Activated CD8-positive, alpha-beta T cell treated with anti-CD3 and anti-CD28 coated beads, Interleukin-2, amount 10 ng/mL, durations not matched to agents 7 days and 5 days (primary cell): Measurements from ENCODE around the gene LCAT. TPM values are rescaled to one million over a fixed set of nuclear protein-coding genes. Genes with fewer than 3 reads are reported as not detected.
"Not testable (repeated sequence)": the region's sequence is repeated elsewhere in the genome, so short reads cannot be mapped to it uniquely, and the experiment has no call there.

Experiments used
- ATAC-seq: fragments of 150-1000 bp; cut with Tn5 transposase; one replicate; pipeline ENCODE4 v1.10.0; 2021; ENCODE audit warnings: moderate library complexity
- CTCF ChIA-PET: fragments of 350-600 bp; sonication (Branson Sonifier 250); formaldehyde crosslinking; loops from one replicate; lab custom pipeline; 2021; ENCODE audit warnings: antibody characterized with exemption; lab: Charles Lee
- POLR2A ChIA-PET: fragments of 350-600 bp; sonication (Branson Sonifier 250); formaldehyde crosslinking; loops from one replicate; lab custom pipeline; 2021; ENCODE audit warnings: antibody characterized with exemption; lab: Charles Lee
- DNase-seq: peaks from one replicate; pipeline ENCODE4 v3.0.0-alpha.2; 2020
- H3K27ac Mint-ChIP-seq: one replicate; pipeline ENCODE4 v1.8.0; 2021; ENCODE audit warnings: mild to moderate bottlenecking, mixed read lengths
- H3K27me3 Mint-ChIP-seq: one replicate; pipeline ENCODE4 v1.8.0; 2021; ENCODE audit warnings: low read depth, mixed read lengths
- H3K36me3 Mint-ChIP-seq: one replicate; pipeline ENCODE4 v1.8.0; 2021; ENCODE audit warnings: low read depth, mixed read lengths
- H3K4me1 Mint-ChIP-seq: one replicate; pipeline ENCODE4 v1.8.0; 2021; ENCODE audit warnings: low read depth, mixed read lengths
- H3K4me3 Mint-ChIP-seq: one replicate; pipeline ENCODE4 v1.8.0; 2021; ENCODE audit warnings: mild to moderate bottlenecking, mixed read lengths
- H3K9me3 Mint-ChIP-seq: one replicate; pipeline ENCODE4 v1.8.0; 2022; ENCODE audit warnings: mixed read lengths; ENCODE audit not compliant: insufficient read depth
- total RNA-seq, 2 experiments: library from RNA; stranded (reverse); gene quantifications; one replicate each; pipeline ENCODE4 v1.2.3, GENCODE V29; 2021

The LCAT gene
- total RNA-seq, 2 experiments from 2014 or later = 22.4 to 23.1 TPM

DNA sequence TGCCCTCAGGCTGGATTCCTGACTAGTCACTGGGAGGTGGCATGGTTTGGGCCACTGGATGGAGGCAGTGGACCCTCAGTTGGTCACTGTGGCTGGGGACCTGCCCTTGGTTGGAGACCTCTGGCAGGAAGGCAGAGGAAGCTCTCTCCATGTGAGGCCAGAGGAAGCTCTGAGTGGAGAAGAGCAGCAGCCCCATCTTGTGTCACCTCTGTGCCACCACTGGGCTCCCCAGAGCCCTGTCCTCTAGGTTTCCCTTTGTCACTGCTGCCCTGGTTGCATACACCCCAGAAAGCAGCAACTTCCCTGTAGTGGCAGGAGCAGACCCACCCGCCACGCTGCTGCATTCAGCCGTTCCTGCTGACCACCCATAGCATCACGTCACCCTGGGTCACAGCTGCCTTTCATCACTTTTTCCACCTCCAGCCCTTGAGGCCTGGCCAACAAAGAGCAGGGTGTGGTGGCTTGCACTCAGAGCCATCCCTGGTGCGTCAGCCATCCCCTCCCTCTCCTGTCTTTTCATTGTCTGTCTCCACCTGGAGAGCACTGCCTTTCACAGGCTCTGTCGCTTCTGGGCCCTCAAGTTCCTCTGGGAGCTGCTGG, 24.2 kb downstream of the LCAT start:
- ChIA-PET POLR2A (interaction anchor here (0.6 to 1.4 kb wide), 4 partner anchors 12 to 35 kb away, joined by 3 to 4 read pairs (median 3); partner anchors contain the start of genes CTRL and PSKH1), CTCF (interaction anchor here (1.0 to 3.3 kb wide), 7 partner anchors 9 to 121 kb away, joined by 3 to 21 read pairs (median 5); no protein-coding TSS in a partner anchor)
- ATAC-seq (peak; percentile 45), DNase-seq (peak; percentile 37)
- no peak overlapping the region for H3K27ac Mint-ChIP-seq
- peaks cover 24% of the 10 kb centered on the region for H3K4me1 Mint-ChIP-seq
- no peaks in the 10 kb centered on the region for H3K27me3 Mint-ChIP-seq
- H3K9me3 Mint-ChIP-seq = no peaks in the 10 kb centered on the region
- no peak overlapping the region for H3K4me3 Mint-ChIP-seq
- peaks cover 4% of the 10 kb centered on the region for H3K36me3 Mint-ChIP-seq

DNA sequence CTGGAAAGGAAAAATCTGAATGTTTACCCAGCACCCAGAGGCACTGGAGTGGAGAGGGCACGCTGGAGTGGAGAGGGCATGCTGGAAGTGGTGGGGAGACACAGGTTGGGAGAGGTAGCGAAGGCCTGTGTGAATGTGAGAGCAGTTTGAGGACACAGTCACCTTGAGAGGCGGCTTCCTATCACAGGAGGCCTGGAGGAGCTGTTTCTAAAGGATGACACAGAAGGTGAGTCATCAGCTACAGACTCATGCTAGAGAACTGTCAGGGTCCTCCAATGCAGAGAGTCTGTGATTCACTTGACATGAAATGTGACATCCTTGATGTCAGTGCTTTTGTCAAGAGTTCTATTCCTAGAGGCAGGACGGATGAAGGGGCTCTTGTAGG, 26.1 kb downstream of the LCAT start:
- ATAC-seq (peak; percentile 71), DNase-seq (peak; percentile 40)
- peaks cover 5% of the 10 kb centered on the region for H3K36me3 Mint-ChIP-seq
- ChIA-PET CTCF (interaction anchor here (0.7 to 3.3 kb wide), 6 partner anchors 11 to 123 kb away, joined by 3 to 21 read pairs (median 4); no protein-coding TSS in a partner anchor), POLR2A (interaction anchor here (1.2 to 1.3 kb wide), 2 partner anchors 19 to 25 kb away, joined by 3 to 5 read pairs; partner anchors contain the start of genes PSKH1 and PSMB10)
- no peaks in the 10 kb centered on the region for H3K9me3 Mint-ChIP-seq
- H3K27me3 Mint-ChIP-seq = no peaks in the 10 kb centered on the region
- H3K4me1 Mint-ChIP-seq = peaks cover 24% of the 10 kb centered on the region
- no peak overlapping the region for H3K4me3 Mint-ChIP-seq
- peak overlapping the region; percentile 53 for H3K27ac Mint-ChIP-seq

- H3K4me3 Mint-ChIP-seq = no peak overlapping the region
- no peaks in the 10 kb centered on the region for H3K27me3 Mint-ChIP-seq
- no peak for ATAC-seq
- H3K36me3 Mint-ChIP-seq = peaks cover 5% of the 10 kb centered on the region
- ChIA-PET POLR2A (interaction anchor here (1.2 to 1.3 kb wide), 2 partner anchors 19 to 25 kb away, joined by 3 to 5 read pairs; partner anchors contain the start of genes PSKH1 and PSMB10), CTCF (interaction anchor here (0.7 to 1.0 kb wide), 3 partner anchors 24 to 124 kb away, joined by 3 to 4 read pairs (median 3); no protein-coding TSS in a partner anchor)
- H3K9me3 Mint-ChIP-seq = no peaks in the 10 kb centered on the region
- DNase-seq = no peak
- peaks cover 23% of the 10 kb centered on the region for H3K4me1 Mint-ChIP-seq
- H3K27ac Mint-ChIP-seq = peak overlapping the region; percentile 53
Measured at GRCh38 chr16:67917140-67917851, 26.6 kb downstream of the LCAT start.

GRCh38 chr16:67915831-67916723, 27.8 kb downstream of the LCAT start:
- DNase-seq (no peak), ATAC-seq (no peak)
- POLR2A ChIA-PET = interaction anchor here (0.6 to 1.0 kb wide), 2 partner anchors 18 to 55 kb away, joined by 3 read pairs; no protein-coding TSS in a partner anchor
- H3K27ac Mint-ChIP-seq = peak overlapping the region; percentile 12
- CTCF ChIA-PET = interaction anchor here (1.2 kb wide), 1 partner anchor 12 kb away, joined by 5 read pairs; no protein-coding TSS in a partner anchor
- peaks cover 5% of the 10 kb centered on the region for H3K36me3 Mint-ChIP-seq
- H3K4me3 Mint-ChIP-seq = no peak overlapping the region
- H3K27me3 Mint-ChIP-seq = no peaks in the 10 kb centered on the region
- no peaks in the 10 kb centered on the region for H3K9me3 Mint-ChIP-seq
- peaks cover 16% of the 10 kb centered on the region for H3K4me1 Mint-ChIP-seq

- POLR2A ChIA-PET = interaction anchor here (0.6 kb wide), 1 partner anchor 54 kb away, joined by 3 read pairs; no protein-coding TSS in a partner anchor
- H3K27ac Mint-ChIP-seq = peak overlapping the region; percentile 8
- CTCF ChIA-PET = interaction anchor here (1.2 kb wide), 1 partner anchor 13 kb away, joined by 5 read pairs; no protein-coding TSS in a partner anchor
- H3K27me3 Mint-ChIP-seq, ATAC-seq, H3K36me3 Mint-ChIP-seq, H3K9me3 Mint-ChIP-seq, H3K4me3 Mint-ChIP-seq, DNase-seq: not testable (repeated sequence)
- peaks cover 22% of the 10 kb centered on the region for H3K4me1 Mint-ChIP-seq
Measured at GRCh38 chr16:67915496-67915769, 28.5 kb downstream of the LCAT start.

GRCh38 chr16:67914758-67915495, 29.0 kb downstream of the LCAT start:
- H3K4me1 Mint-ChIP-seq = peaks cover 27% of the 10 kb centered on the region
- ATAC-seq = no peak
- ChIA-PET CTCF (interaction anchor here (1.2 to 1.8 kb wide), 2 partner anchors 13 to 98 kb away, joined by 4 to 5 read pairs; no protein-coding TSS in a partner anchor), POLR2A (interaction anchor here (0.6 kb wide), 1 partner anchor 54 kb away, joined by 3 read pairs; no protein-coding TSS in a partner anchor)
- no peak overlapping the region for H3K4me3 Mint-ChIP-seq
- H3K27ac Mint-ChIP-seq = no peak overlapping the region
- no peaks in the 10 kb centered on the region for H3K9me3 Mint-ChIP-seq
- no peak for DNase-seq
- no peaks in the 10 kb centered on the region for H3K27me3 Mint-ChIP-seq
- peaks cover 9% of the 10 kb centered on the region for H3K36me3 Mint-ChIP-seq

GRCh38 chr16:67910158-67910557, 33.8 kb downstream of the LCAT start:
- DNase-seq (peak; percentile 69), ATAC-seq (peak; percentile 97)
- peak overlapping the region; percentile 64 for H3K27ac Mint-ChIP-seq
- H3K4me1 Mint-ChIP-seq = peaks cover 17% of the 10 kb centered on the region
- no peaks in the 10 kb centered on the region for H3K27me3 Mint-ChIP-seq
- peaks cover 13% of the 10 kb centered on the region for H3K36me3 Mint-ChIP-seq
- no peak overlapping the region for H3K4me3 Mint-ChIP-seq
- ChIA-PET POLR2A (interaction anchor here (0.6 to 2.0 kb wide), 8 partner anchors 17 to 265 kb away, joined by 3 to 13 read pairs (median 4); partner anchors contain the start of genes CARMIL2 and PSMB10), CTCF (interaction anchor here (0.6 to 2.6 kb wide), 13 partner anchors 9 to 417 kb away, joined by 3 to 11 read pairs (median 4); partner anchors contain the start of genes RANBP10 and TSNAXIP1)
- H3K9me3 Mint-ChIP-seq = no peaks in the 10 kb centered on the region

DNA sequence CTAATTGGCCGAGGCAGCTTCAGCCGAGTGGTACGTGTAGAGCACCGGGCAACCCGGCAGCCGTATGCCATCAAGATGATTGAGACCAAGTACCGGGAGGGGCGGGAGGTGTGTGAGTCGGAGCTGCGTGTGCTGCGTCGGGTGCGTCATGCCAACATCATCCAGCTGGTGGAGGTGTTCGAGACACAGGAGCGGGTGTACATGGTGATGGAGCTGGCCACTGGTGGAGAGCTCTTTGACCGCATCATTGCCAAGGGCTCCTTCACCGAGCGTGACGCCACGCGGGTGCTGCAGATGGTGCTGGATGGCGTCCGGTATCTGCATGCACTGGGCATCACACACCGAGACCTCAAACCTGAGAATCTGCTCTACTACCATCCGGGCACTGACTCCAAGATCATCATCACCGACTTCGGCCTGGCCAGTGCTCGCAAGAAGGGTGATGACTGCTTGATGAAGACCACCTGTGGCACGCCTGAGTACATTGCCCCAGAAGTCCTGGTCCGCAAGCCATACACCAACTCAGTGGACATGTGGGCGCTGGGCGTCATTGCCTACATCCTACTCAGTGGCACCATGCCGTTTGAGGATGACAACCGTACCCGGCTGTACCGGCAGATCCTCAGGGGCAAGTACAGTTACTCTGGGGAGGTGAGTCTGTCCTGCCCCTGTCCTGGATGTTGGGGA, 34.7 kb downstream of the LCAT start:
- no peaks in the 10 kb centered on the region for H3K27me3 Mint-ChIP-seq
- H3K4me3 Mint-ChIP-seq = no peak overlapping the region
- CTCF ChIA-PET = interaction anchor here (0.7 to 1.6 kb wide), 5 partner anchors 13 to 33 kb away, joined by 3 to 12 read pairs (median 4); no protein-coding TSS in a partner anchor
- POLR2A ChIA-PET = interaction anchor here (1.1 to 1.6 kb wide), 2 partner anchors 25 to 28 kb away, joined by 3 to 4 read pairs; partner anchors contain the start of gene PSMB10
- ATAC-seq (no peak), DNase-seq (no peak)
- H3K36me3 Mint-ChIP-seq = peaks cover 11% of the 10 kb centered on the region
- peak overlapping the region; percentile 64 for H3K27ac Mint-ChIP-seq
- H3K4me1 Mint-ChIP-seq = peaks cover 17% of the 10 kb centered on the region
- no peaks in the 10 kb centered on the region for H3K9me3 Mint-ChIP-seq

DNA sequence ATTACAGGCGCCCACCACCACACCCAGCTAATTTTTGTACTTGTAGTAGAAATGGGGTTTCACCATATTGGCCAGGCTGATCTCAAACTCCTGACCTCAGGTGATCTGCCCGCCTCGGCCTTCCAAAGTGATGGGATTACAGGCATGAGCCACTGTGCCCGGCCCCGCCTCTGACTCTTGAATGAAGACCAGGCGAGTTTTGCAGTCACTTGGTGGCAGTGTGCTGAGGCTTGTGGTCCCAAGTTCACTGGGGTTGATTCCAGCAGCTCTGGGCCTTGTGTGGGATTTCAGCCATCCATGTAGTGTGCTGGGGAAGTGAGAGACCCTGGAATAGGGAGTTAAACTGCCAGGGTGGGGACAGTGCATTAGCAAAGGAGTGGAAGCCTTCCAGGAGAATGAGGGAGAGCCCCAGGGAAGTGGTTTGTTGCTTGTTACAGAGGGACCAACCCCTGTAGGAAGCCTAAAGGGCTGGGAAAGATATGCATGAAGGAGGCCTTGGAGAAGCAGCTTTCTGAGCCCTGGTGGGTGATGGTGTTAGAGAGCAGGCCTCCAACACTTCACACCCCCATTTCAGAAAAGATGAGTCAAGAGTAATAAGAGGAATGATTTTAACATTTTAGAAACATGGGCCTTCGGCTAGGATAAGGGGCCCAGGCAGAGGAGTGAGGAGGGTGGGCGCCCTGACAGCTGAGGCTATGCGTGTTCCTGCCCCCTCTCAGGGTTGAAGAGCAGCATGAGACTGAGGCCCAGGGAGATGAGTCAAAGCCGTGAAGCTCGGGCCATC, 36.3 kb downstream of the LCAT start:
- Mint-ChIP-seq H3K9me3 (no peaks in the 10 kb centered on the region), H3K4me3 (no peak overlapping the region), H3K27ac (peak overlapping the region; percentile 28), H3K36me3 (peaks cover 15% of the 10 kb centered on the region), H3K4me1 (peaks cover 17% of the 10 kb centered on the region), H3K27me3 (no peaks in the 10 kb centered on the region)
- DNase-seq = no peak
- ChIA-PET CTCF (interaction anchor here (1.0 to 1.5 kb wide), 3 partner anchors 11 to 387 kb away, joined by 3 to 12 read pairs (median 3); no protein-coding TSS in a partner anchor), POLR2A (interaction anchor here (1.1 kb wide), 1 partner anchor 29 kb away, joined by 3 read pairs; the partner anchor contains the start of gene PSMB10)
- no peak for ATAC-seq
